IPS-15b (cell line): ENCODE data around the gene CASK.

Experiments
- H3K27me3 ChIP-seq: one replicate; pipeline ENCODE4 v1.6.1; 2013; ENCODE audit warnings: low read length; ENCODE audit not compliant: control insufficient read depth, insufficient read depth
- H3K36me3 ChIP-seq: one replicate; pipeline ENCODE4 v1.6.1; 2013; ENCODE audit warnings: low read length; ENCODE audit not compliant: control insufficient read depth, insufficient read depth
- H3K4me1 ChIP-seq: one replicate; pipeline ENCODE4 v1.6.1; 2013; ENCODE audit warnings: mild to moderate bottlenecking, low read length; ENCODE audit not compliant: control insufficient read depth, insufficient read depth
- H3K4me3 ChIP-seq: one replicate; pipeline ENCODE4 v1.5.1; 2013; ENCODE audit warnings: low read depth, low read length
- H3K9ac ChIP-seq: one replicate; pipeline ENCODE4 v1.6.1; 2013; ENCODE audit warnings: low read depth, mild to moderate bottlenecking, low read length
- H3K9me3 ChIP-seq: one replicate; pipeline ENCODE4 v1.6.1; 2013; ENCODE audit warnings: mild to moderate bottlenecking, low read length; ENCODE audit not compliant: control insufficient read depth, insufficient read depth

Gene CASK

DNA sequence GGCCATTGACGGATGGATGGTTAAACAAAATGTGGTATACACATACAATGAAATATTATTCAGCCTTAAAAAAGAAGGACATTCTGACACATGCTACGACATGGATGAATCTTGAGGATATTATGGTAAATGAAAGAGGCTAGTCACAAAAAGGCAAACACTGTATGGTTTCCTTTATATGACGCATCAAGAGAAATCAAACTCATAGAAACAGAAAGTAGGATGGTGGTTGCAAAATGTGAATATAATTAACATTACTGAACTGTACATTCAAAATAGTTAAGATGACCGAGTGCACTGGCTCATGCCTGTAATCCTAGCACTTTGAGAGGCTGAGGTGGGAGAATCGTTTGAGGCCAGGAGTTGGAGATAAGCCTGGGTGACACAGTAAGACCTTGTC is 9.5 kb upstream of the CASK start:
- no peaks in the 10 kb centered on the region for H3K27me3 ChIP-seq

DNA sequence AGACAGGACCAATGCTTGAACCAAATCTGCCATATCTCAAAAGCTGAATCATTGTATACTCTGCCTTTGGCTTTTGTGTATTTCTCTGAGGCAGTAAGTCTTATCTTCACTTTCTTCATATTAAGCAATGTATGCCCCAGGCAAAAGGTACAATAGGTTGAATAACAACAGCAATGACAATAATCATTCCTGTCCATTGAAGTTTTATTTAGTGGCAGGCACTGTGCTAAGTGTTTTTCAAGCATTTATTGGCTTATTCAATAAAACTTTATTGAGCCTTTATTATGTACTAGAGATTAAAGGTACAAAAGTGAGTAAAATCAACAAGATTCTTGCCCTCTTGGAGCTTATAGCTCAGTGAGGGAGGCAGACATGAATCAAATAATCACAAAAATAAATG is 8.2 kb upstream of the CASK start:
- no peaks in the 10 kb centered on the region for H3K27me3 ChIP-seq
- H3K9ac ChIP-seq, result no peak overlapping the region
- no peaks in the 10 kb centered on the region for H3K4me1 ChIP-seq
- no peaks in the 10 kb centered on the region for H3K9me3 ChIP-seq
- no peaks in the 10 kb centered on the region for H3K36me3 ChIP-seq
- H3K4me3 ChIP-seq, result no peak overlapping the region

More for the DNA sequence above, 9.5 kb upstream of the CASK start:
- Histone ChIP-seq H3K9ac (no peak overlapping the region), H3K4me1 (no peaks in the 10 kb centered on the region), H3K4me3 (no peak overlapping the region), H3K36me3 (no peaks in the 10 kb centered on the region), H3K9me3 (no peaks in the 10 kb centered on the region)

DNA sequence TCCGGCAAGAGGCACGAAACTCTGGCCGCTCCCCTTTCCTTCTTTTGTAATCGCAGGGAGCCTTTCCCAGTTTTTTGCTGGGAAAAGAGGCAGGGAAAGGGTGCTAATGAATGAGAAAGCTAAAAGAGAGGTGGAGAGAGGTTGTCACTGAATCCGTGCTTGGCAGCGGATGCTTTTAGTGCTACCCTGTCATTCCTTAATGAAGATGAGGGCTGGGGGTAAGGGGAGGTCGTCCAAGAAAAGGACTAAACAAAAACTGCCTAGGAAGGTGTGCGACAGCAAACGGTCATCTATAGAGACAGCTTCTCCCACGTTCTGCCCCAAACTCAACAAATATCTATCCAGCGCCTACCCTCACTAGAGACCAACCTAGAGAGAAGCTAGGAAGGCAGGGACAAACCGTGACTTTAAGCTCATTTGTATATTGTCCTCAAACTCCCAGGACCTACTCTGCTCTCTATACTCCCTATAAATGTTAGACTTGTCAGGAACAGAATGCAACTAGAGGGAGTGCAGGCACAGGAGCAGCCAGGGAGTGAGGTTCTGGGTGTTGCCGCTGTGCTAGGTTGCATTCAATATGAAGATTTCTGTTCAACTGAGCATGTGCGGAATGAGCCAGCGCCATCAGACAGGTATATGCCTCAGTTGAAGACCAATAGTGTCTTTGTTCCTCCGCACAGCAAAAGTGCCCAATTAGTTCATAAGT is 777 bp upstream of the CASK start:
- H3K27me3 ChIP-seq, result peaks cover 10% of the 10 kb centered on the region
- peak overlapping the region; percentile 54 for H3K9ac ChIP-seq
- H3K9me3 ChIP-seq, result no peaks in the 10 kb centered on the region
- no peaks in the 10 kb centered on the region for H3K36me3 ChIP-seq
- peak overlapping the region; percentile 71 for H3K4me3 ChIP-seq
- no peaks in the 10 kb centered on the region for H3K4me1 ChIP-seq

DNA sequence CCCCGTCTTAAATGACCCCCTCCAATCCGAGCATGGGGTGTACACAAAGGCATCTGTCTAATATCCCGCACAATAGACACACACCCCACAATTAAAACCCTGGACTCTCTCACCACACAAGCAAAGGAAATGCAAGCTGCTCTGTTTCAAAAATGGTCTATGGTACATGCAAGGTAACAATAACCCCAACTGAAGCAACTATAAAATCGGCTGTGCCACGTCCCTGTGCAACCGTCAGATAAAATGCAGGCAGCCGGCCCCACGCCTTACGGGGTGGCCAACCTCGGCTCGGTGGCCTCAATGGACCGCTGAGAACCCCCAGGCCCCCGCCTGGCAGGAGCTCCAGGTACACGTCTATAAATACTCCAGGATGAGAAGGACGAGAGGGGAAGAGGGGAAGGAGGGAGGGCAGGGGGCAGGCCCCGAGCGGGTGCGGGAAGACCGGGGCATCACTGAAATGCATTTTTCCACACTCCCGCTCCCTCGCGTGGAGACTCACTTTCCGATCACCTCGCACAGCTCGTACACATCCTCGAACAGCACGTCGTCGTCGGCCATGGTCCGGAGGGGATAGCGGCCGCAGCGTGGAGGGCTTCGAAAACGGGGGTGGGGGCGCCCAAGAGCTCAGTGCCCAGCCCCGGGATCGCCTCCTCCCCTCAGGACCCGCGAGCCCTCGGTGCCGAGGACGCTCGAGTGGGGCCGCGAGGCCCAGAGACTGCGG is 763 bp downstream of the CASK start:
- Histone ChIP-seq H3K9ac (peak overlapping the region; percentile 41), H3K27me3 (peaks cover 10% of the 10 kb centered on the region), H3K36me3 (no peaks in the 10 kb centered on the region), H3K4me1 (no peaks in the 10 kb centered on the region), H3K9me3 (no peaks in the 10 kb centered on the region), H3K4me3 (peak overlapping the region; percentile 86)

DNA sequence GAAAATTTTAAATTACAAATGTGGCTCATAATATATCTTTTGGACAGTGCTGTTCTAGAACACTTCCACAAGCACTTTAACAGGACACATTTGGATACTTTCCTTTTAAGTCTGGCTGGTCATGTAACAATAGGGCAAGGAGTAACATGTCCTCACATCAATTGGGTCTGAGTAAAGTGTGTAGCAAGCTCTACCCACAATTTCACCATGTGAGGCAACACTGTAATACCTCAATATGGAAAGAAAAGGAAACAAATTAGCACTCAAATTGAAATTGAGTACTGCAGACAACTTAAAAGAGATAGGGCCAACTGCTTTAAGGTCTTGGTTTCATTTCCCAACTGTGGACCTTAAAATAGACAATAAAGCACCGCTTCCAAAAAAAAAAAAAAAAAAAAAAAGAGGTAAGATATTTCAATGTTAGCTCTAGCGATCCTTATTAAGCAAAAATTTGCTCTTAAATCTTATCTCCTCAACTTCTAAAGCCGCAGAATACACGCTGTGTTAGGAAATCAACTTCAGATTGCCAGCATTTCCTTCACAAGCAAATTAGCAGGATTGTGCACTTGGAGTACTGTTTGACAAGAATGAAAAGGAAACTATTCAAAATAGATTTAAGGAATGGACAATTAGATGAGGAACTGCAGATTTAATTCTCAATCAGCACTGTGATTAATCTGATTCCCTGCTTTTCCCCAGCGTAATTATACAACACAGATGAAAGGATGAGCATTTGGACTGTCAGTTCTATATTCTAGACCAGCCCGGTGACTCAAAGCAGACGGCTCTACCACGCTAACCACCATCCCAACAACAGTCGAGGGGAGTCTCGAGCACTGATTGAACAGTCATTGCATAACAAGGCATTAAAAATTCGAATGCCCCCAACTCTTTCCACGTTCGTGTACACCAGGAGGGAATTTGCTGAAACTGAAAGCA is 1.6 kb downstream of the CASK start:
- H3K4me1 ChIP-seq, result no peaks in the 10 kb centered on the region
- H3K27me3 ChIP-seq, result peaks cover 10% of the 10 kb centered on the region
- H3K9ac ChIP-seq, result peak overlapping the region; percentile 41

DNA sequence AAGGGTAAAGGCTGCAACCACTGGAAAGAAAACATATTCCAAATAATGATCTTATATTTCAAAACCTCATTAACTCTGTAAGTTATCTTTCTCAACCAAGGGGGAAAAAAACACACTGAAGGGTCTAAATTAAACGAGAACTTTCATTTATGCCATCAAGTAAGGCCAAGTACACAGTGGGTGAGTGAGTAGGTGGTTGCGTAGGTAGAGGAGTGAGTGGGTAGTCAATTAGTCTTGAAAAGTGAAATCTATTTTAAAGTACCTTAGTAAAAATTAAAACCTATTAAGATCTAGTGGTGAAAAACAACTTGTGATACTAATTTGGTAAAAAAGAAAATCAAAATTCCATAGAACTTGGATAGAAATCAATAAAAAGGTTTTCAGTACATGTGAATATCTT is 3.5 kb downstream of the CASK start:
- H3K9ac ChIP-seq, result no peak overlapping the region
- H3K27me3 ChIP-seq, result peaks cover 1% of the 10 kb centered on the region
- no peaks in the 10 kb centered on the region for H3K9me3 ChIP-seq
- no peaks in the 10 kb centered on the region for H3K36me3 ChIP-seq
- H3K4me3 ChIP-seq, result no peak overlapping the region
- no peaks in the 10 kb centered on the region for H3K4me1 ChIP-seq

More for the DNA sequence above, 1.6 kb downstream of the CASK start:
- Histone ChIP-seq H3K4me3 (peak overlapping the region; percentile 86), H3K9me3 (no peaks in the 10 kb centered on the region), H3K36me3 (no peaks in the 10 kb centered on the region)

DNA sequence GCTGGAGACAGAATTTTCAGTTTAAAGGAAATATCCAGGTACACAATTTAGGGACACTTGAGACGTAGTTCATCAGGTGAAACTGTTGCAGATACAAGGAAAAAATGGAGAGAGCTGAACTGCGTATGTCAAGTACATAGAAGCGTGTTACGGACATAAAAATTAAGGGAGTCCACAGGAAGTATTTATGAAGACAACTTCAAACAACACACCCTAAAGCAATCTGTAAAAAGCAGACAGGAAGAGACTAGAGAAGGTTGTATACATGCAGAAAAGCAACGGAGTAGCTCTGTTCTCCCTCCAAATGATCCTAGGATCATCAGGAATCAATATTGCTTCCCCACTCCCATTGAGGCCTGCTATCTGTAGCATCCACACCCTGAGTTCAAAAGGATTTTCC is 5.8 kb downstream of the CASK start:
- no peak overlapping the region for H3K4me3 ChIP-seq
- no peaks in the 10 kb centered on the region for H3K9me3 ChIP-seq
- no peaks in the 10 kb centered on the region for H3K4me1 ChIP-seq
- no peaks in the 10 kb centered on the region for H3K27me3 ChIP-seq
- no peaks in the 10 kb centered on the region for H3K36me3 ChIP-seq
- H3K9ac ChIP-seq, result no peak overlapping the region

DNA sequence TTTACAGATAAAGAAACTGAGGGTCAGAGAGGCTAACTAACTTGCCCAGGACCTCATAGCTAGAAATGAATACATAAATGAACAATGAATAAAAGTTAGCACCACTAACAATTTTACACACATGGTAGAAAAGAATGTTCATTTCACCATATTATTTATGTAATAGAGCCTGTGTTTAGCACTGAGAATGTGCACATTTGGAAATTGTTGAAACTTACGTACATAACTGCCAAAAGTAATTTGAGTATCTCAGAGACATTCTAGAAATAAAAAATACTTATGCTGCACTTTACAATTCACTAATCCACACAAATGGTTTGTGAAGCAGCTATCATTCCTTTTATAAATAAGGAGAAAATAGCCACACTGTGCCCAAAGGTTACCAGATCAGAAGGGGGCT is 9.9 kb downstream of the CASK start:
- H3K27me3 ChIP-seq, result no peaks in the 10 kb centered on the region

DNA sequence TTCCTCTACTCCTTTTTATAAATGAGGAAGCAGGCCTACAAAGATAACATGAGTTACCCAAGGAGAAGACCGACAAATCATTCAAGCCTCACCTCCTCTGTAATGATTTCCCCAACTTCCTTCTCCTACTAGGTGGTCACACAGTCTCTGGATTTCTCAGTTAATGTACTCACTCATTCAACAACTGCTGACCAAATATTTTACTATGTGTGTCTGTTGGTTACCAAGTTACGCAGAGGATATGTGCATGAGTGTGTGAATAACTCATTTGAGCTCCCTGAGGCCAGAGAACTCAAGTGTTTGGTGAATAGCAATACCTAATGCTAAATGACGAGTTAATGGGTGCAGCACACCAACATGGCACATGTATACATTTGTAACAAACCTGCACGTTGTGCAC is 10.4 kb downstream of the CASK start:
- Histone ChIP-seq H3K27me3 (no peaks in the 10 kb centered on the region), H3K4me3 (no peak overlapping the region), H3K9me3 (peaks cover 5% of the 10 kb centered on the region), H3K36me3 (no peaks in the 10 kb centered on the region), H3K9ac (no peak overlapping the region), H3K4me1 (no peaks in the 10 kb centered on the region)

More for the DNA sequence above, 9.9 kb downstream of the CASK start:
- Histone ChIP-seq H3K9me3 (peaks cover 4% of the 10 kb centered on the region), H3K36me3 (no peaks in the 10 kb centered on the region), H3K4me1 (no peaks in the 10 kb centered on the region), H3K4me3 (no peak overlapping the region), H3K9ac (no peak overlapping the region)

DNA sequence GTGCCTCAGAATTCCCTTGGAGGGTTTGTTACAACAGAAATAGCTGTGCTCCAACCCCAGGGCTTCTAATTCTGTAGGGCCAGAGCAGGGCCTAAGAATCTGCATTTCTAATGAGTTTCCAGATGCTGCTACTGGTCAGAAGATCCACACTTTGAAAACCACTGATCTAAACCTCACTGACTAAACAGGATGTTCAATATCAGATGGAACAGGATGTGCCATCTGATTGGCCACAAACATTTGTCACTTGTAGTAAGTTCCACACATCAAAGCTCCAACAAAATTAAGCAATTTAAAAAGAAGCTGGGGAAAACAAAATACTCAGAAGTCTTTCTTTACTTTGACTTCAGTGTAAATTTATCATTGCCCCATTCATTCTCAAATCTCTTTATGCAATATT is 14.3 kb downstream of the CASK start:
- Histone ChIP-seq H3K4me3 (no peak overlapping the region), H3K9me3 (peaks cover 5% of the 10 kb centered on the region), H3K36me3 (no peaks in the 10 kb centered on the region), H3K4me1 (no peaks in the 10 kb centered on the region), H3K9ac (no peak overlapping the region), H3K27me3 (no peaks in the 10 kb centered on the region)

DNA sequence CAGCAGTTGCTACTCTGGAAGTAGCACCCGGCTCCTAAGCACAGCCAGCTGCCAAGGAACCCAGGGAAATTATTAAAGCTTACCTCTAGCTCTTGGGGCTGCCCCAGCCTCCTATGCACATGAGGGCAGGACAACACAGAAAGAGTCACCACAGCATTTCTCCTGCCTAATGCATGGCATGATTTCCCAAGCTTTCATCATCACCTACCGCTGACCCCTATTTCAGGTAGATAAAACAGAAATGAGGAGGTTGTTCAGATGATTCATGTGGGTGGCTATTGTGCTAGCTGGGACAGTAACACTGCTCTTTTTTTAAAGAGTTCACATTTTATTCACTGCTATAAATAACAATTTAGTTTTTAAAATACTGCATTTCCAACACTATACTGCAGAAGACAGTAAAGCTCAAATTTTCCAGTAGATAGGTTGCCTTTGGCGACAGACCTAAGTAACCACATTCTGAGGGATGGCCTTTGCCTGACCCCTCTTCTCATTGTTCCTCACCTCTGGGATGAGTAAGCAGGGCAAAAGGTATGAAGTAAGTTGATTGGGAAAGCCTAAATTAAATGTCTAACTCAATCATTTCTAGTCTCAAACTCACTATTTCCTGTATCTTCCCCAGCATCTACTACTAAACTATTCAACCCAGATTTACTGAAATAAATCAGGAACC is 16.7 kb downstream of the CASK start:
- no peaks in the 10 kb centered on the region for H3K27me3 ChIP-seq
- no peaks in the 10 kb centered on the region for H3K4me1 ChIP-seq
- H3K36me3 ChIP-seq, result no peaks in the 10 kb centered on the region
- peaks cover 5% of the 10 kb centered on the region for H3K9me3 ChIP-seq
- no peak overlapping the region for H3K4me3 ChIP-seq
- no peak overlapping the region for H3K9ac ChIP-seq
